ENCODE results near the gene ADI1.

DNA sequence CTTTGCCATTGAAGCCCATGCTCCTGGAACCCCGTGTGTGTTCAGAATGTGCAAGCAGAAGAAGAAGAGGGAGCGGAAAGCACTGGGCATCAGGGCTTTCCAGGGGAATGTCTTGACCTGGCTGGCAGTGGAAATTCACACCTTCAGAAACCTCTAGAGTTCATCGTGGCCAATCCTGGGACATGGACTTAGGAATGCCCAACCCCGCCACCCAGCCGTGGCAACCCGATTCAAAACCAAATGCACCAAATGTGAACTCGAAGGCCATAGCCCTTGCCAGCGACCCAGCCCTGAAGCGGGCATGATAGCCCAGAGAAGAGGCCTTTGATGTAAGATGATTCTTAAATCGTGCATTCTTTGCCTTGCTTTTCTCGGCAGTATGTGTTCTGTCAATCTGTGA, 69.4 kb downstream of the ADI1 start:
- TF ChIP-seq EZH2 (IDR thresholded peaks at IDR 0.05; ENCODE audit: insufficient read depth, low read length): no peak
- TF ChIP-seq, protein P1, sequence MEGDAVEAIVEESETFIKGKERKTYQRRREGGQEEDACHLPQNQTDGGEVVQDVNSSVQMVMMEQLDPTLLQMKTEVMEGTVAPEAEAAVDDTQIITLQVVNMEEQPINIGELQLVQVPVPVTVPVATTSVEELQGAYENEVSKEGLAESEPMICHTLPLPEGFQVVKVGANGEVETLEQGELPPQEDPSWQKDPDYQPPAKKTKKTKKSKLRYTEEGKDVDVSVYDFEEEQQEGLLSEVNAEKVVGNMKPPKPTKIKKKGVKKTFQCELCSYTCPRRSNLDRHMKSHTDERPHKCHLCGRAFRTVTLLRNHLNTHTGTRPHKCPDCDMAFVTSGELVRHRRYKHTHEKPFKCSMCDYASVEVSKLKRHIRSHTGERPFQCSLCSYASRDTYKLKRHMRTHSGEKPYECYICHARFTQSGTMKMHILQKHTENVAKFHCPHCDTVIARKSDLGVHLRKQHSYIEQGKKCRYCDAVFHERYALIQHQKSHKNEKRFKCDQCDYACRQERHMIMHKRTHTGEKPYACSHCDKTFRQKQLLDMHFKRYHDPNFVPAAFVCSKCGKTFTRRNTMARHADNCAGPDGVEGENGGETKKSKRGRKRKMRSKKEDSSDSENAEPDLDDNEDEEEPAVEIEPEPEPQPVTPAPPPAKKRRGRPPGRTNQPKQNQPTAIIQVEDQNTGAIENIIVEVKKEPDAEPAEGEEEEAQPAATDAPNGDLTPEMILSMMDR (IDR thresholded peaks at IDR 0.05; ENCODE audit: insufficient read depth, low read depth, low read length): no peak

All from astrocyte (in vitro differentiated cells and primary cell).